ENCODE data around the gene MAPK7. TPM values are rescaled to one million over a fixed set of nuclear protein-coding genes. Genes with fewer than 3 reads are reported as not detected.

MAPK7 gene
- total and polyA plus RNA-seq, 2 of the 4 experiments (the other 2 are of a cell fraction), result 9.7 to 25.4 TPM

- Histone ChIP-seq H4K5ac (ENCODE audit: low read depth, low read length) (no peak overlapping the region), H3K56ac (ENCODE audit: extremely low read depth, insufficient read depth, low read length) (no peak overlapping the region), H2BK20ac (ENCODE audit: low read depth, low read length) (no peak overlapping the region), H3K4me2 (ENCODE audit: low read depth, low read length) (no peak overlapping the region), H3K79me1 (ENCODE audit: low read depth in 1 of 2, low read length in 2 of 2) (peaks cover 4 to 11% of the 10 kb centered on the region in 2 experiments; a peak in 3 of 4 replicates), H2BK5ac (ENCODE audit: low read depth, low read length, poor library complexity, severe bottlenecking) (no peak overlapping the region), H3K4me1 (ENCODE audit: control insufficient read depth, insufficient read depth, low read length) (no peaks in the 10 kb centered on the region), H3K4ac (ENCODE audit: low read depth, low read length) (no peak overlapping the region), H3K23ac (ENCODE audit: low read depth, low read length) (no peak overlapping the region), H3K27ac (ENCODE audit: insufficient read depth, low read length) (no peak overlapping the region), H2BK120ac (ENCODE audit: low read depth, low read length) (no peak overlapping the region), H3K14ac (replicated peaks; ENCODE audit: low read depth, low read length) (no peak overlapping the region), H2AFZ (replicated peaks; ENCODE audit: low read length, poor library complexity) (no peak overlapping the region), H3K4me3 (ENCODE audit: insufficient read depth, low read depth, low read length) (no peak overlapping the region), H3K36me3 (ENCODE audit: control insufficient read depth, insufficient read depth, low read length) (peaks cover 6% of the 10 kb centered on the region), H3K9me1 (ENCODE audit: insufficient read depth, low read length) (peaks cover 9% of the 10 kb centered on the region), H3K9me3 (ENCODE audit: control insufficient read depth, insufficient read depth, low read length) (no peaks in the 10 kb centered on the region), H2AK9ac (replicated peaks; ENCODE audit: low read depth, low read length, poor library complexity) (peak overlapping the region; percentile 0), H4K8ac (ENCODE audit: low read depth in 2 of 2, low read length in 2 of 2) (no peak overlapping the region), H3K9ac (ENCODE audit: low read depth, low read length) (no peak overlapping the region), H4K91ac (ENCODE audit: insufficient read depth, low read depth, low read length) (no peak overlapping the region), H2BK15ac (ENCODE audit: low read depth, low read length) (no peak overlapping the region), H4K20me1 (ENCODE audit: insufficient read depth, low read length) (no peaks in the 10 kb centered on the region; the same call in 1 of the 2 replicates), H2AK5ac (ENCODE audit: low read depth, low read length) (no peak overlapping the region), H3K27me3 (ENCODE audit: control insufficient read depth, insufficient read depth, low read length) (no peaks in the 10 kb centered on the region), H3K18ac (ENCODE audit: low read depth, low read length) (no peak overlapping the region)
- 79% methylated on average over 4 of the region's 7 CpGs; no CpG with 5 or more reads in 1 of the 2 experiments for WGBS, 2 experiments (ENCODE audit: extremely low coverage in 2 of 2, insufficient read length in 1 of 2)
- ATAC-seq (ENCODE audit: low read depth) (no peak), DNase-seq (no peak)
- in situ Hi-C loops (cut with MboI; ENCODE audit: low sequenced_read_pairs) (no loop called here), intact Hi-C loops (cut with micrococcal nuclease) (no loop called here), dilution Hi-C loops (cut with HindIII; ENCODE audit: low sequenced_read_pairs, unreplicated experiment) (no loop called here)
- POLR2A ChIA-PET (ENCODE audit: unreplicated experiment), result no interaction called here
- BruUV-seq (replicated peaks), result no TSS peak
- TF ChIP-seq USF2 (IDR thresholded peaks at IDR 0.05; ENCODE audit: low read depth, low read length) (no peak), RAD21 (IDR thresholded peaks at IDR 0.05; ENCODE audit: low read length) (no peak), MAFK (IDR thresholded peaks at IDR 0.05; ENCODE audit: low read depth, low read length) (no peak), POLR2A (IDR thresholded peaks at IDR 0.05; ENCODE audit: low read depth, low read length) (no peak), BHLHE40 (IDR thresholded peaks at IDR 0.05; ENCODE audit: low read depth, low read length) (no peak), RFX5 (IDR thresholded peaks at IDR 0.05; ENCODE audit: low read depth, low read length) (no peak), MXI1 (IDR thresholded peaks at IDR 0.05; ENCODE audit: borderline replicate concordance, low read depth, low read length) (no peak), CHD1 (IDR thresholded peaks at IDR 0.05; ENCODE audit: low read depth, low read length) (no peak), SMC3 (IDR thresholded peaks at IDR 0.05; ENCODE audit: low read depth, low read length) (no peak)
- CTCF ChIA-PET, result no interaction called here
Observed at GRCh38 chr17:19359151-19359550, 19.1 kb upstream of the MAPK7 start.

All from IMR-90 (cell line).